Mesenchymal stem cell (in vitro differentiated cells and primary cell): Measurements from ENCODE around the gene BOD1.

Source experiments
- DNase-seq: peaks from one replicate; pipeline ENCODE4 v3.0.0-alpha.2; 2013
- H2AFZ ChIP-seq: one replicate; pipeline ENCODE4 v1.6.1; 2013; ENCODE audit warnings: low read depth, mild to moderate bottlenecking, control low read depth, inconsistent platforms, low read length, moderate library complexity
- H2AK5ac ChIP-seq: 2 replicates; pipeline ENCODE4 v1.6.1; 2013; ENCODE audit warnings: low read length, moderate library complexity, mild to moderate bottlenecking, inconsistent platforms; ENCODE audit not compliant: severe bottlenecking
- H2BK120ac ChIP-seq: one replicate; pipeline ENCODE4 v1.6.1; 2013; ENCODE audit warnings: low read depth, mild to moderate bottlenecking, inconsistent platforms, low read length, moderate library complexity
- H2BK12ac ChIP-seq, 2 experiments: one replicate each; pipeline ENCODE4 v1.6.1; 2013; ENCODE audit warnings: inconsistent platforms in 2 of 2, low read length in 2 of 2, mild to moderate bottlenecking in 2 of 2, moderate library complexity in 2 of 2, control low read depth in 1 of 2
- H2BK15ac ChIP-seq: one replicate; pipeline ENCODE4 v1.6.1; 2013; ENCODE audit warnings: mild to moderate bottlenecking, low read depth, inconsistent platforms; ENCODE audit not compliant: poor library complexity, severe bottlenecking
- H2BK5ac ChIP-seq: 2 replicates; pipeline ENCODE4 v1.6.1; 2013; ENCODE audit warnings: low read depth, mild to moderate bottlenecking, low read length, control low read depth, inconsistent platforms; ENCODE audit not compliant: poor library complexity, severe bottlenecking
- H3K14ac ChIP-seq, 2 experiments: one replicate each; pipeline ENCODE4 v1.6.1; 2013; ENCODE audit warnings: inconsistent platforms in 2 of 2, low read length in 2 of 2, control low read depth in 1 of 2, mild to moderate bottlenecking in 1 of 2, moderate library complexity in 1 of 2
- H3K18ac ChIP-seq, 2 experiments: one replicate each; pipeline ENCODE4 v1.6.1; 2013; ENCODE audit warnings: inconsistent platforms in 2 of 2, low read length in 2 of 2, control low read depth in 1 of 2, low read depth in 1 of 2, mild to moderate bottlenecking in 1 of 2
- H3K23ac ChIP-seq, 2 experiments: one replicate each; pipeline ENCODE4 v1.6.1; 2013; ENCODE audit warnings: inconsistent platforms in 2 of 2, low read length in 2 of 2, mild to moderate bottlenecking in 2 of 2, moderate library complexity in 2 of 2, control low read depth in 1 of 2
- H3K27ac ChIP-seq: 2 replicates; pipeline ENCODE4 v1.5.1; 2013; ENCODE audit warnings: mild to moderate bottlenecking, moderate library complexity, low read length, control low read depth, inconsistent platforms; ENCODE audit not compliant: poor library complexity, severe bottlenecking
- H3K27me3 ChIP-seq, 2 experiments: 2 replicates each; pipeline versions ENCODE4 v1.6.1 to v1.7.0; 2013; ENCODE audit warnings: low read length in 2 of 2, mild to moderate bottlenecking in 2 of 2, moderate library complexity in 2 of 2, control low read depth in 1 of 2, inconsistent platforms in 1 of 2; ENCODE audit not compliant: control insufficient read depth in 1 of 2, insufficient read depth in 1 of 2
- H3K36me3 ChIP-seq, 2 experiments: 2 replicates each; pipeline versions ENCODE4 v1.6.1 to v1.7.0; 2013; ENCODE audit warnings: low read length in 2 of 2, control low read depth in 1 of 2, inconsistent platforms in 1 of 2, low read depth in 1 of 2, mild to moderate bottlenecking in 1 of 2; ENCODE audit not compliant: insufficient read depth in 2 of 2, control insufficient read depth in 1 of 2
- H3K4ac ChIP-seq, 2 experiments: one replicate each; pipeline ENCODE4 v1.6.1; 2013; ENCODE audit warnings: inconsistent platforms in 2 of 2, low read length in 2 of 2, mild to moderate bottlenecking in 2 of 2, moderate library complexity in 2 of 2, control low read depth in 1 of 2, low read depth in 1 of 2
- H3K4me1 ChIP-seq: 2 replicates; pipeline ENCODE4 v1.6.1; 2013; ENCODE audit warnings: low read depth, low read length, control low read depth; ENCODE audit not compliant: control insufficient read depth, insufficient read depth
- H3K4me2 ChIP-seq: 2 replicates; pipeline ENCODE4 v1.6.1; 2013; ENCODE audit warnings: low read length, mild to moderate bottlenecking, inconsistent platforms; ENCODE audit not compliant: poor library complexity, severe bottlenecking
- H3K4me3 ChIP-seq, 2 experiments: 2 replicates each; pipeline versions ENCODE4 v1.5.1 to v1.7.0; 2013; ENCODE audit warnings: low read length in 2 of 2, mild to moderate bottlenecking in 2 of 2, control low read depth in 1 of 2, low read depth in 1 of 2; ENCODE audit not compliant: insufficient read depth in 1 of 2
- H3K79me1 ChIP-seq: replicated peaks from 2 replicates; pipeline ENCODE4 v1.6.1; 2013; ENCODE audit warnings: mild to moderate bottlenecking, control low read depth, low read length, inconsistent platforms; ENCODE audit not compliant: poor library complexity, severe bottlenecking
- H3K9ac ChIP-seq: 2 replicates; pipeline ENCODE4 v1.7.0; 2013; ENCODE audit warnings: mild to moderate bottlenecking, low read length, moderate library complexity
- H3K9me3 ChIP-seq: 2 replicates; pipeline ENCODE4 v1.7.0; 2013; ENCODE audit warnings: mild to moderate bottlenecking, low read length; ENCODE audit not compliant: control insufficient read depth
- H4K8ac ChIP-seq: one replicate; pipeline ENCODE4 v1.6.1; 2013; ENCODE audit warnings: inconsistent platforms, mild to moderate bottlenecking, low read length, moderate library complexity
- H4K91ac ChIP-seq: one replicate; pipeline ENCODE4 v1.6.1; 2013; ENCODE audit warnings: mild to moderate bottlenecking, low read length, inconsistent platforms
- WGBS: methylation state at CpG from one replicate; pipeline ENCODE4 v1.1.7; 2013; ENCODE audit warnings: mixed read lengths; 5-methylcytosine and 5-hydroxymethylcytosine counted together

The BOD1 gene

GRCh38 chr5:173642895-173643481 is 26.5 kb upstream of the BOD1 start:
- no peak overlapping the region for H4K8ac ChIP-seq

GRCh38 chr5:173642191-173642816 is 25.9 kb upstream of the BOD1 start:
- H3K9me3 ChIP-seq = no peaks in the 10 kb centered on the region
- no peak overlapping the region for H3K4me2 ChIP-seq
- H3K79me1 ChIP-seq = no peaks in the 10 kb centered on the region
- H2BK15ac ChIP-seq = no peak overlapping the region
- no peak overlapping the region for H3K14ac ChIP-seq
- no peak overlapping the region for H3K4ac ChIP-seq
- no peak overlapping the region for H2BK120ac ChIP-seq
- no peak overlapping the region for H3K27ac ChIP-seq
- no peak overlapping the region for H3K18ac ChIP-seq
- no peak overlapping the region for H2BK12ac ChIP-seq
- no peak overlapping the region for H2AK5ac ChIP-seq
- no peak overlapping the region for H3K23ac ChIP-seq
- no peak overlapping the region for H2AFZ ChIP-seq
- H4K8ac ChIP-seq = no peak overlapping the region
- H3K9ac ChIP-seq = no peak overlapping the region
- peaks cover 20% of the 10 kb centered on the region for H3K4me1 ChIP-seq
- no peak overlapping the region for H4K91ac ChIP-seq
- H3K36me3 ChIP-seq = no peaks in the 10 kb centered on the region
- no peak overlapping the region for H3K4me3 ChIP-seq
- H3K27me3 ChIP-seq = peaks cover 0 to 41% of the 10 kb centered on the region in 2 experiments
- WGBS = 86% methylated on average over 7 of the region's 9 CpGs
- no peak for DNase-seq
- H2BK5ac ChIP-seq = no peak overlapping the region

More at GRCh38 chr5:173642895-173643481, 26.5 kb upstream of the BOD1 start:
- WGBS = 88% methylated on average over 10 of the region's 11 CpGs
- Histone ChIP-seq H3K27ac (no peak overlapping the region), H2BK12ac (no peak overlapping the region), H3K4me3 (no peak overlapping the region), H2BK120ac (no peak overlapping the region), H4K91ac (no peak overlapping the region), H3K4me1 (peaks cover 20% of the 10 kb centered on the region), H2BK15ac (no peak overlapping the region), H2AFZ (no peak overlapping the region), H2AK5ac (peak overlapping the region; percentile 7), H3K9ac (no peak overlapping the region), H2BK5ac (no peak overlapping the region), H3K79me1 (no peaks in the 10 kb centered on the region), H3K14ac (no peak overlapping the region), H3K4me2 (no peak overlapping the region), H3K9me3 (no peaks in the 10 kb centered on the region), H3K27me3 (peaks cover 0 to 45% of the 10 kb centered on the region in 2 experiments), H3K18ac (no peak overlapping the region), H3K4ac (no peak overlapping the region), H3K36me3 (no peaks in the 10 kb centered on the region), H3K23ac (no peak overlapping the region)
- no peak for DNase-seq

- H3K36me3 ChIP-seq = no peaks in the 10 kb centered on the region
These were observed 23.8 kb upstream of the BOD1 start for GRCh38 chr5:173640156-173640804.

More at GRCh38 chr5:173640156-173640804, 23.8 kb upstream of the BOD1 start:
- no peak overlapping the region for H3K4me3 ChIP-seq
- H4K8ac ChIP-seq = no peak overlapping the region
- H2BK120ac ChIP-seq = no peak overlapping the region
- no peak overlapping the region for H3K9ac ChIP-seq
- peaks cover 0 to 24% of the 10 kb centered on the region in 2 experiments for H3K27me3 ChIP-seq
- H2BK15ac ChIP-seq = no peak overlapping the region
- H3K9me3 ChIP-seq = no peaks in the 10 kb centered on the region
- no peaks in the 10 kb centered on the region for H3K79me1 ChIP-seq
- no peak overlapping the region for H2BK12ac ChIP-seq
- H3K14ac ChIP-seq = no peak overlapping the region
- peaks cover 10% of the 10 kb centered on the region for H3K4me1 ChIP-seq
- no peak for DNase-seq
- no peak overlapping the region for H3K18ac ChIP-seq
- H3K23ac ChIP-seq = no peak overlapping the region
- H4K91ac ChIP-seq = no peak overlapping the region
- no peak overlapping the region for H2AK5ac ChIP-seq
- 70% methylated on average over 4 of the region's 4 CpGs for WGBS
- no peak overlapping the region for H3K27ac ChIP-seq
- H3K4ac ChIP-seq = no peak overlapping the region
- no peak overlapping the region for H2BK5ac ChIP-seq
- H2AFZ ChIP-seq = no peak overlapping the region
- no peak overlapping the region for H3K4me2 ChIP-seq
